Embryonic facial prominence (tissue), 1 donor: ENCODE measurements around the gene C14orf132.
A peak's percentile ranks its signal among the peaks of the same experiment; 100 is the strongest.

Experiments
- DNase-seq: peaks from one replicate; pipeline ENCODE4 v3.0.0-alpha.2; 2016; ENCODE audit errors: extremely low spot score

C14orf132 gene

DNA sequence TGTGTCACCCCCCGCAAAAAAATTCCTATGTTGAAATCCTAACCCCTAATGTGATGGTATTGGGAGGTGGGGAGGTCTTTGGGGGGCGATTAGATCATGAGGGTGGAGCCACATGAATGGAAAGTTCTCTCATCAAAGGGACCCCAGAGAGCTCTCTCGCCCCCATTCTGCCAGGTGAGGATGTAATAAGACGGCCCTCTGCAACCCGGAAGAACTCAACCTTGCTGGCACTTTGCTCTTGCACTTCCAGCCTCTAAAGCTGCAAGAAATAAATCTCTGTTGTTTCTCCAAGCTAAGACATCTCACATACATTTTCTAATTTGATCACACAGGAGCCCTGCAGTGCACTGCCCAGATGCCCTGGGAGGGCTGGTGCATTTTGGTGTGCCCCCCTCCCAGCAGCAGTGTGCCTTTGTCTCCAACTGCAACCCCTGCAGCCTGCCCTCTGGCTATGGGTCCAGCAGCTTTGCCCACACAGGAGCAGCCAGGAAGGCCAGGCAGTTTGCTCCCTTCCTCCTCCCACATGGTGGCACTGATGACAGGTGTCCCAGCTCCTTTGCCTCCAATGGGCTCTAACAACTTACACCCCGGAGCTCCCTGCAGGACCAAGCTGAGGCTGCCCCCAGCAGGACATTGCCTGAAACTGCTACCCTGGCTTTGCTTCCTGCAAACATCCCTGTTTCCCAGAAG is 59.3 kb downstream of the C14orf132 start:
- DNase-seq: no peak

DNA sequence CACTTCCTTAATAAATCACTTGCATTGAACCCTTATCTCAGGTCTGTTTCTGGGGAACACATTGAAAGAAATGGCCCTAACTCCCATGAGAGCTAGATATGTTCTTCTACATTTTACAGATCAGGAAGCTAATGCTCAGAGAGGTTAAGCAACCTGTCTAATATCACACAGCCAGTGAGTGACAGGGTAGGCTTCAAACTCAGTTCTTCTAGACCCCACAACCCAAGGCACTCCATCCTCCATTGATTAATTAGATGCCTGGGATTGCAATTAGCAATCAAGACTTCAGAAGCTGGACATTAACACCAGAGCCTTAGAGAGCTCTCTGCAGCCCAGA is 59.8 kb downstream of the C14orf132 start:
- DNase-seq: no peak

DNA sequence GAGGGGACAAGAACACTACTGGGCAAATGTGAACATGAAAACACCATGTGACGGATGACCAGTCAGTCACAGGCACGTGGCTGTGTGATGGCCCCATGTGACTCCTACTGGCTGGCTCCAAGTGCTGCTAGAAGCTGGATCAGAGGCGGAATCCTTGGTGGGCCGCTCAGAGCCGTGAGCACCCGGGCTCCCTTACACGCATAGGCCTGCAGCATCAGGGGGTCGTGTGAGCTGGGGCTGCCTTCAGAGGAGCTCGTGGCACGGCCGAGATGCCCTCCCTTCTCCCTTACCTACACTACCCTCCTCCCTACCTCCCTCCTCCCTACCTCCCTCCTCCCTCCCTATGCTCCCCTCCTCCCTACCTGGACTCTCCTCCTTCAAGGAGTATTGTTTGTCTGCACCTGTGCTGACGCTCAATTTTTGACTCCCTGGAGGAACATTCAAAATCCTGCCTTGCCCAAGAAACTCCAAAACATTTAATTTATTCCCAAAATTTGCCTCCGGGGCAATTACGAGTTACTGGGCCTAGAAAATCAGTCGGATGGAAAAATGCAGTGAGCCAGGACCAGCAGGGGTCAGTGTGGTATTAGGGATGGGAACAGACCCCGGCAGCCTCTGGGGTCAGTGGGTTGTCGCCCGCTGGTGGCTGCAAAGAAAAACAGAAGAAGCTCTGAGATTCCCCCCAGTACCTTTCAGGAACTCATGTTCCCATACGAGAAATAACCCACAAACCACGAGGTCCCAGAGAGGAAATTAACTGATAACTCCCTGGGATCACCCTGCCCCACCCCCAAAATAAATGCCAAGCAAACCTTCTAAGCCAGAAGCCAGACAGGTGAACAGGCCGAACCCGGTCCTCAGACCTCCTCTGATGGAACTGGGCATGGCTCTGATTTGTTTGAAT is 61.3 kb downstream of the C14orf132 start:
- peak; percentile 35 for DNase-seq

DNA sequence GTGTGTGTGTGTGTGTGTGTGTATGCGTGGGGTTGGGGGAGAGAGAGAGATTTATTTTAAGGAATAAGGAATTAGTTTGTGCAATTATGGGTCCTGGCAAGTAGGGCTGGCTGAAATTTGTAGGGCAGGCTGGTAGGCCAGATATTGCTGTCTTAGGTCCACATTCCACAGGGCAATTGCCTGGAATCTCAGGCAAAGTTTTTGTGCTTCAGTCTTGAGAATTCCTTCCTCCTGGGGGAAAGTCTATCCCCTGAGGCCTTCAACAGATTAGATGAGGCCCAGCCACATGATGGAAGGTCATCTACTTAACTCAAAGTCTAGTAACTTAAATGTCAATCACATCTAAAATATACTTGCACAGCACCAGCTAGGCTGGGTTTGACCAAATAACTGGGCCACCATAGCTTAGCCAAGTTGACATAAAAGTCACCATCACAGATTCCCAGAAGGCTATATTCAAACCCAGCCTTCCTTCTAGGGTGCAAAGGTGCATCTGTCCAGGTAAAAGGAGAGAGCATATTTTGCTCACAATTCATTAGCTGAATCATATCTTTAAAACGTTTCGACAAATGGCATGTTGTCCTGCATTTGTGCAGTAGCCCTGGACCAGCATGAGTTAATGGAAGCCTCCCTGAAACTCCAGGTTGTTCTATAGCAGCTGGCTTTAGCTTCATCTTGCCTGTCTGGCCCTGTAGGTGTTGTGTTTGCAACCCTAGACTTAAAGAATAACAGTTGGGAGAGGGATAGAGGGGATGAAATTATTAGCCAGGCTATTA is 63.1 kb downstream of the C14orf132 start:
- DNase-seq: no peak

DNA sequence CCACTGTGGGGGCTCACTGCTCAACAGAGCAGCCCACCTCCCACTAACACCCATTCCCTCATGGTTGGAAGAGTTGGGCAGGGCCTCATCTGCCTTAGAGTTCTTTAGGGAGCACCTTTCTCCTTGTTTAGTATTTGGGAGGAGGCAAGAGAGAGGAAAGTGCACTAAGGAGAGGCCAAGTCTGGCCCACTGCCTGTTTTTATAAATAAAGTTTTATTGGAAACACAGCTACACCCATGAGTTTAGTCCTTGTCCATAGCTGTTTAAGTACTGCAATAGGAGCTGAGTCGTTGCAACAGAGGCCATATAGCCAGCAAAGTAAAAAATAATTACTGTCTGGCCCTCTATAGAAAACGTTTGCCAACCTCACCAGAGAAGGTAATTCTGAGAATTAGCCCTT is 63.9 kb downstream of the C14orf132 start:
- no peak for DNase-seq

DNA sequence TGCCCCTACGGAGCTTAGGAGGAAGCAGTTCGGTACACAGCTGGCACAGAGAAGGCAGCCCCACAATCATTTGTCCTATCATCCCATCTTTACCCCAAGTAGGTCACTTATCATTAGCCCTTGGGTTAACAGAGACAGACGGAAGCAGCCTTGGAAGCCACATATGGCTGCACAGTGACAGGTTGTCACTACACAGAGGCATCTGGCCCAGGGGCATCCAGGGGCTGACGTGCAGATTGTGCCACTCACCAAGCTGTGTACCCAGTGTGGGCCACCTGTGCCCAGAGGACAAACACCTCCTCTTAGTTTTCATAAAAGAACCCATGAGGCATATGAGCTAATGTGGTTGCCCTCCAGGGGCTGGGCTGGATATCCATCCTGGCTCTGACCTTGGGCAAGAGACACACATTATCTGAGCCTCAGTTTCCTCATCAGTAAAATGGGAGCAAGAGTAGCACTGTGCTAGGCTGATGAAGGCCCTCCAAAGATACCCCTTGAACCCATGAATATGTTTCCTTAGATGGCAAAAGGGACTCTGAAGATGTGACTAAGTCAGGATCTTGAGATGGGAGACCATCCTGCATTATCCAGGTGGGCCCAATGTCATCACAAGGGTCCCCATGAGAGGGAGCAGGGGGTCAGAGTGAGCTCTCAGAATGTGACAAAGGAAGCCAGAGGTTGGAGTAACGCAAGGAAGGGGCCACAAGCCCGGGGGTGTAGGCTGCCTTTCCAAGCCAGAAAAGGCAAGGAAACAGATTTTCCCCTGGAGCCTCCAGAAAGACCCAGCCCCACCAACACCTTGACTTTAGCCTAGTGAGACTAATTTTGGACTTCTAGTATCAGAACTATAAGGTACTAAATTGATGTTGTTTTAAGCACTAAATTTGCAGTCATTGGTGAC is 64.6 kb downstream of the C14orf132 start:
- no peak for DNase-seq

DNA sequence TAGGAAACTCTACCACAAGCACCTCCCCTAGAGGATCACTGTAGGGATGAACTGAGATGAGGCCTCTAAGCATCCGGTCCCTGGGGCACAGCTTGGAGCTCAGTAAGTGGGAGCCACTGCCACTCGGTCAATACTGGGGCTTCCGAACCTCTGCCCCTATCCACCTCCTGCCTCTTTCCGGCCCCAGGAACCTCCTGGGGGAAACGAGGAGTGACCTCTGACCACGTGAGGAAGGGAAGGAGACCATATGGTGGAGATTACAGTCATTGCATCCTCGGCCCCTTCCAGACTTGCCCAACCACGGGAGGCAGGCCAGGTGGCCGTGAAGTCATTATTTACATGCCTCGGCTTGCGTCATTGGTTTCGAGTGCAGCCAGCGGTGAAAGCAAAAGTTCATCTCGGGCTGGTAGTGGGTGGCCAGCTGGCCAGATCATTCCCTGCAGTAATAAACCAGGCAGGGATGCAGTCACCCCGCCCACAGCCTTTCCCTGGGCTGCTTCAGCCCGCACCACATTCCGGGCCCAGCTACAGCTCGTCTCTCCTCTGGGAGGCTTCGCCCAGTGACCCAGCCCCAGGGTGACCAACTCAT is 65.4 kb downstream of the C14orf132 start:
- no peak for DNase-seq

DNA sequence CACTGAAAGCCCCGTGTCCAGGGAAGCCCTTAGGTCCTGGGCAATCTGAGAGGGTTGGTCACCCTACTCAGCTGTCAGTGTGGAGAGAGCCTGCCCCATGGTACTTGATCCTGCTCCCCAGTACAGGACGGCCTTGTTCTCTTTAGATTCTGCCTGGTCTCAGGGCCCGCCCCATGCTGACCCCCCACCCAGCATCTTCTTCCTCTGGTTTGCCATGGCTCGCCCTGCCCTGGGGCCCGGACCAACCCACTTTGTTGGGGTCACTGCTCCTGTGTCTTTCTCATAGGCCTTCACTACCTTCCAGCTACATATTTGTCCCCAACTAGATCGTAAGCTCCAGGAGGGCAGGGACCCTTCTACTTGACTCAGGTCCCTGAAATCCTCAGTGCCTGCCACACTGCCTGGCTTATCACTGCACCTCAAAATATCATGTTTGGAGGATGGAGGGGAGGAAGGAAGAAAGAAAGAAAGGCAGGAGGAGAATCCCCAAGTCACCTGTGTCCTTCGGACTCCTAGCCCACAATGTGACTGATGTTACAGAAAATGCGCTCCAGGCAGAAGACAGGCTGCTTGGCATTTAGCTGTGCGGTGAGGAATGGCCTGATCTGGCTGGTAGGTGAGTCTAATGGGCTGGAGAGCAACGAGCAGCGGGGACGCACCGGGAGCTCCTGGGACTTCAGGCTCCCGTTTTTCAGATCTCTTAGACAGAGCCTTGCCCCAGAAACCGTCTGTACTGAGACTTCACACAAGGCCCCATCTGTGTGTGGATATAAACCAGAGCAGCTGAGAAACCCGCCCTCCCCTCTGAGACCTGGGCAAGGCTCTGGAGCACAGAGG is 66.1 kb downstream of the C14orf132 start:
- no peak for DNase-seq

DNA sequence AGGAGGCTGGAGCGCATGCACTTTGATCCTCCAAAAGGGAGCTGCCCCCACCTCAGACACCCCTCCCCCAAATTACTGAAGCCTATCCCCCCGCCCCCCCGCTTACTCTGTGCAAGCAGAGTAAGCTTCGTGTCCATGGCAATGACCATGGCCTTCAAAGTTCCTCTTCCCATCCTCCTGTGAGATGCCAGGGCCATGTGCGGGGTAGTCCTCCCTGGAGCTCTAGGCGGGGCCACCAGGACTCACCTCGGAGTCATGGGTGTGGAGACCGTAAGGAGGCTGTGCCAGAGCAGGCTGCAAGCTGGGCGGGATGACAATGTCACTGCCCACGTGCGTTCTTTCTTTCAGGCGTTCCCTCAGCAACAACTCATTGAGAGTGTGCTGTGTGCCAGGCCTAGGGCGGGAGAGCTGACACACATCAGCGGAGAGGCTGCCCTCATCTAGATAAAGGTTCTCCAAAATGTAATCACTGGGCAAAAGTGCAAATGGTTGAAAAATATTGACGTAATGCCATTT is 66.8 kb downstream of the C14orf132 start:
- no peak for DNase-seq

DNA sequence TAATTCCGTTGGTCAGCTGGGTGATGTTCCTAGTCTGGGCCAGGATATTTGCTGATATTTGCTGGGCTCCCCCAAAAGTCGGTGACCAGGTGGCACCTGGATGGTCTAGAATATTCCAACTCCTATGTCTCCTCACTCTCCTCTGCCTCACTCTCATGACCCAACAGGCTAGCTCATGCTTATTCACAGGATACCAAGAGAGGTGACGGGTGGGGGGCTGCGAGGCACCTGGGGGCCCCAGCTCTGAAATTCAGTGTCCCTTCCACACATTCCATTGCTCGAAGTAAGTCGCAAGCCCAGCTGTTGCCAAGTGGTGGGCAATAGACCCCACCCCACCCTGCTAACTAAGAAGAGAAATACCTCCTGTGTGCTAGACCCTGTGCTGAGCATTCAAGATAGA is 67.7 kb downstream of the C14orf132 start:
- no peak for DNase-seq

DNA sequence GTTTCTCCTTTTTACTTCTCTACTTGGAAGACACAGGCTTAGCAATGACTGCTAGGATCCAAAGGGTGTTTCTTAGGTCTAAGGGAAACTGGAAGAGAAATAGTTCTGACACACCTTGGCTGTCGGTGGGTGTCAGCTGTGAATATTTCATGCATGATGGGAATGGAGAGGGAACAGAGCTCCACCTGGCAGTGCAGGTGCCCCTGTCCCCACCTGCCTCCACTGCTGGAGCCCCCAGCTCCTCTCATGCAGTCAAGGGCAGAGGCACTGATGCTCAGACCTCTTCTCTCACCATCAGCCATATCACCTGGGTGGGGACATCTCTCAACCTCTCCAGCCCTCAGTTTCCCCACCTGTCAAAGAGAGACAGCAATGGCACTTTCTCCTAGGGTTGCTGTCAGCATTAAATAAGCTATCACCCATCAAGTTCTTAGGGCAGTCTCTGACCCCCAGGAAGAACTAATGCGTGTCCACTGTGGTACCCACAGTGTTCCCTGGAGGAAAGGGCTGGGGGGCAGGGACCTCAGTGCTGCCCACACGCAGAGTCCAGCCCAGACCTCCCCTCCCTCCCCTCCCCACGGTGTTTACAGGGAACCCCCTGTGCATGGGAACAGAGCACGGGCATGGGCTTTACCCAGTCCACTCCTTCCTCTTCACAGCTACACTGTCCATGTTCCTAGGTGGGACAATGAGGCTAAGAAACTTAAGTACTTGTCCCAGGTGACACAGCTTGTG is 69.1 kb downstream of the C14orf132 start:
- no peak for DNase-seq

DNA sequence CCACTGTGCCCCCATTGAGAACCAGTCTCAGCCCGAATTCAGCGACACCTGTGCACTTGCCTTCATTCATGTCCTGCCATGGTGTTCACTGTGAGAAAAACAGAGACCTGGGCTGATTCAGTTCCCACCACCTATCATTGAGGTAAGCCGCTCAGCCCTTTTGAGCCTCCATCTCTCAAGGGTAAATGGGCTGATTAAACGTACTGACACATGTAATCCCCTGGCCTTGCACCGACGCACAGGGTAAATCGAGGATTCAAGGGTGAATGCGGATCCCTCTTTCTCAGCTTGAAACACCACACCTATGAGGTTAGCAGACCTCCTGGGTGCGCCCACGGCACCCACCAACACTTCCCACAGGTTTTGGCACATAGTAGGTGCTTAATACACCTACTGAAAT is 69.7 kb downstream of the C14orf132 start:
- DNase-seq: no peak

DNA sequence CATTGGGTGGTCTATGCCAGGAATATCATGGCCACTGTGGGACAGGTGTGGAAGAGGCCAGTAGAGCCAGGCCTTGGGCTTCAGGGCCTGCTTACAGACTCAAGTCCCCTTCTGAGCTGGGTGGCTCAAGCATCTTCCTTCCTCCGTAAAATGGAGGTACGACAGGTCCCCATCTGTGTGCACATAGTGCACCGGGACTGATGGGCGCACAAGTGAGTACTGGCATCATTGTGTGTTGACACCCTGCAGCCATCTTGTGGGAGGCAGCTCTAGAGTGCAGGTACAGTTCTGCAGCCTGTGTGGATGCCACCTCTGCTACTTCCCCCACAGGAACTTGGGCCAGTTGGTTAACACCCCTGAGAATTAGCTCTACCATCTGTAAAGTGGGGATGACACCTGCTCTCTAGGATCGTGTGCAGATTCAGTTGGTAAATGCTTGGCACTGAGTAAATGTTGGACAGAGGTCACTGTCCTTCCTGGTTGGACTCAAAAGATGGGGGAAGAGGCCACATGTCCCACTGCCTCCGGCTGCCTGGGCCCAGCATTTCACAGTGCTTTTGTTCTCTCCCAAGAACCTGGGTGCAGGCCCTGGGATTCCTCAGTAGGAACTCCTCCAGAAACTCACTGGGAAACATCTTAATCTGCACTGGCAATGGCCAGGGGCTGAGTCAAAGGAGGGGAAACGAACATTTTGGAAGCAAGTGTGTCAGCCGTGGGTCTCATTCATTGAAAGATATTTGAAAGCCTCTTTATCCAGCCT is 70.6 kb downstream of the C14orf132 start:
- no peak for DNase-seq

DNA sequence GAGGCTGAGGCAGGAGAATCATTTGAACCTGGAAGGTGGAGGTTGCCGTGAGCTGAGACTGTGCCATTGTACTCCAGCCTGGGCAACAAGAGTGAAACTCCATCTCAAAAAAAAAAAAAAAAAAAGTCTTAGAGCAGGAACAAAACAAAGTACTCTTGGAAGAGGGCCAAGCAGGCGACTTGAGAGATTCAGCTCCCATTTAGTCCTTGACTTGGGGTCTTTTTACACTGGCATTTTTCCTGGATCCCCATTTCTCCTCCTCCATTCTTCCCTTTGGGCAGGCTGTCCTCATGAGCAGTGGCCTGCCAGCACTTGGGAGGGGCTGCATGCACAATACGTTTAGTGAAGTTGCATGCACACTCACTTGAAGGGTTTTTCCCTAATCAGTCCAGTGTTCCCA is 72.9 kb downstream of the C14orf132 start:
- DNase-seq: no peak

DNA sequence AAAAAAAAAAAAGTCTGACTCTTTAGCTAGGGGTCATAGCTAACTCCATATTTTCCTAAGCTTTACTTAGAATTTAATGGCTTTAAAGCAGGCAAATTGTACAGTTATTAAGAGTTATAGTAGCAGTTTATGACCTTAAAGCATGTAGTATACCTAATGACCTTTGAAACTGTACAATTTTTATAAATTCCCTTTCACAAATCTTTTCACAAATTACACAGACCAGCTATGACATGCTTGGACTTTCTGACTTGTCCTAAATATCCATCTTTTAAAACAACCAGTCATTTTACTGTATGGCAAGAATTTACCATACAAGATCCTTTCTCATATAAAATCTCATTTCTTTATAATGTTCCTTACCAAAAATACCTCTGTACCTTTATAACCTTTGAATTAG is 74.8 kb downstream of the C14orf132 start:
- no peak for DNase-seq

DNA sequence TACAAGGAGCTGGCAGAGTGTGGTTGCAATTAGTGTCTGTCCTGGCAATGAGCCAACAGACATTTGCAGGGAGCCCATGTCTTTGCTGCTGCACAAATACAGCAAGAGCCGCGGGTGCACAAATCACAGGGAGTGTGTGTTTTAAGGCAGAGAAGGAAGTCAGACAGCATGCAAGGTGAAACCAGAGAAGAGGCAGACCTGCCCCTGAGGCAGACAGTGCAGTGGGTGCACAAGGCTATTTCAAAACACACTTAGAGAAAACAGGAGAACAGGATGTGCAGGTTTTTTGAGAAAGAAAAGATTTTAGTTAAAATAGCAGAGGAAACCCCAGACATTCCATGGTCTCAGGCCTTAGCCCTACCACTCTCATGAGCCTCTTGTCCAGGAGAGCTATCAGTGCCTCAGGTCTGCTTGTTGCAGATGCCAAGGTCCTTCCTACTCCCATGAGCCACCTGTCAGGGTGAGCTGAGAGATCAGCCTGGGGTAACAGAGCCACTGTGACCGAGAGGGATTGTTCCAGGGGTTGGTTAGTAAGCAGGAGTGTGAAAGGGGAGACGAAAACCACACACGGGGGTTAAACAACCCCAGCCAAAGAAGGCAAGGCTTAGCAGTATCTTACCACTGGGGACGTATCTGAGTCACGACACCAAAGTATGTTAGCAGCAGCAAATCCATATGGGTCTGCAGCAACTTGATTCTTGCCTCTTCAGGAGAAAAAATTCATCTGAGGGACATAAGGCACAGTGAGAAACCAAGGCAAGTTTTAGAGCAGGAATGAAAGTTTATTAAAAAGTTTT is 78.1 kb downstream of the C14orf132 start:
- no peak for DNase-seq

DNA sequence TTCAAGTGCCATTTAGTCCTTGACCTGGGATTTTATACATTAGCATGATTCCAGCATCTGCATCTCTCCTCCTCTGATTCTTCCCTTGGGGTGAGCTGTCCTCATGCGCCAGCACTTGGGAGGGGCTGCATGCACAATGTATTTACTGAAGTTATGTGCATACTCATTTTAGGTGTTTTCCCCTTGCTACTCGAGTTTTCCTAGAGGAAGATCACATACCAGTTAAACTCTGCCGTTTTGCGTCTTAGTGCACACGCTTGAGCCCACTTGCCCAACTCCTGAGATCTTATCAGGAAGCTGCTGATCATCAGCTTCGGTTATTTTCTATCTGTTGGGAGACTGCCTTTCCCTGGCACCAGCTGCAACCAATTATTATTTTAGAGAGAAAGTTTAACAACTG is 78.8 kb downstream of the C14orf132 start:
- no peak for DNase-seq

DNA sequence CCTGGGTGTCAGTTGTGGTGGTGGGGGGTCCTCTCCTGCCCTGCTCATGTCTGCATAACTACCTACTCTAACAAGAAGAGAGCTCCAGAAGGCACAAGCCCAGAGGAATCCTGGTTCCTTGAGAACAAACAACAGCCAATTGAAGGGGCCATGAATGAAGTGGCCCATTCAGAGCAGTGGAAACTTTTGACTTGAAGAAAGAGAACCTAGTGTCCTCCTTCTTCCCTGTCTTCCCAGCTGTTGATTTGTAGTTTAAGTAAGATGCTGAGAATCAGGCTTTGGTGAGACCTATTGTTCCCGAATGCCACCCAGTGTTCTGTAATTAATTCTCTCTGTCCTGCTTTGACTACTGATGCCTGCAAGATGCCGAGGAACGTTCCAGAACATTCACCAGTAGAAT is 79.2 kb downstream of the C14orf132 start:
- no peak for DNase-seq
